Suprapubic skin (tissue), 4 donors: ENCODE measurements around the gene ADAMTS17.

Experiments
- POLR2A ChIP-seq, 2 donors: fragments of 450-650 bp; IDR thresholded peaks; one replicate each; pipeline ENCODE4 v1.6.1; 2017; ENCODE audit warnings: antibody characterized with exemption in 2 of 2, mild to moderate bottlenecking in 2 of 2, moderate library complexity in 2 of 2
- POLR2AphosphoS5 ChIP-seq, 3 donors: sonication (generic); formaldehyde crosslinking; IDR thresholded peaks; one replicate each; pipeline ENCODE4 v1.6.1; 2017; ENCODE audit warnings: antibody characterized with exemption in 3 of 3
- TF ChIP-seq, protein P1 (sequence below), 2 donors: fragments of 200-600 bp in 1 of 2; fragments of 450-650 bp in 1 of 2; sonication (generic) in 1 of 2; IDR thresholded peaks; one replicate each; pipeline ENCODE4 v1.5.1; 2016 to 2019; ENCODE audit warnings: antibody characterized with exemption in 2 of 2, mild to moderate bottlenecking in 1 of 2, moderate library complexity in 1 of 2

DNA sequence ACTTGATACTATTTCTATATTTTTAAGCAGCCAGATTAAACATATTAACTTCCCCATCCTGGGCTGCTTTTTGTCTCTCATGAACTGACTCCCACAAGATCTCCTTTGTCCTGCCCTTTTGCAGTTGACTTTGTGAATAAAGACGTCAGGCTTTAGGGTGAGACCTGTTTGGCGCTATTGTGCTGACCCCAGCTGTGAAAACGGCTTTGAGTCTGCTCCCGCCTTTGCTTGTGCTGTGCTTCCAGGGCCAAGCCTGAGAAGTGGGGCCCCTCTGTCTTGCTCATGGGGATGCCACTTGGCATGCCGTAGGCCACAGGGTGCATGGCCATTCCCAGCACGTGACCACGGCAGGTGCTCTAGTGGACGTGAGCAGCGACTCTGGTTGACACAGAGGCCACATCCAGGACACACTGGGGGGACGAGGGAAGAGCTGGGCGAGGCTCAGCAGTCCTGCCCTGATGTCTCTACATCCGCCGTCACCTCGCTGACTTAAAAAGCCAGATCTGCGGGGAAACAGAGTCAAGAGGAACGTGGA lies 339.6 kb downstream of the ADAMTS17 start:
- TF ChIP-seq, protein P1, sequence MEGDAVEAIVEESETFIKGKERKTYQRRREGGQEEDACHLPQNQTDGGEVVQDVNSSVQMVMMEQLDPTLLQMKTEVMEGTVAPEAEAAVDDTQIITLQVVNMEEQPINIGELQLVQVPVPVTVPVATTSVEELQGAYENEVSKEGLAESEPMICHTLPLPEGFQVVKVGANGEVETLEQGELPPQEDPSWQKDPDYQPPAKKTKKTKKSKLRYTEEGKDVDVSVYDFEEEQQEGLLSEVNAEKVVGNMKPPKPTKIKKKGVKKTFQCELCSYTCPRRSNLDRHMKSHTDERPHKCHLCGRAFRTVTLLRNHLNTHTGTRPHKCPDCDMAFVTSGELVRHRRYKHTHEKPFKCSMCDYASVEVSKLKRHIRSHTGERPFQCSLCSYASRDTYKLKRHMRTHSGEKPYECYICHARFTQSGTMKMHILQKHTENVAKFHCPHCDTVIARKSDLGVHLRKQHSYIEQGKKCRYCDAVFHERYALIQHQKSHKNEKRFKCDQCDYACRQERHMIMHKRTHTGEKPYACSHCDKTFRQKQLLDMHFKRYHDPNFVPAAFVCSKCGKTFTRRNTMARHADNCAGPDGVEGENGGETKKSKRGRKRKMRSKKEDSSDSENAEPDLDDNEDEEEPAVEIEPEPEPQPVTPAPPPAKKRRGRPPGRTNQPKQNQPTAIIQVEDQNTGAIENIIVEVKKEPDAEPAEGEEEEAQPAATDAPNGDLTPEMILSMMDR (IDR thresholded peaks at IDR 0.05): no peak
- TF ChIP-seq POLR2A (IDR thresholded peaks at IDR 0.05) (no peak), POLR2AphosphoS5 (IDR thresholded peaks at IDR 0.05) (no peak)
